NCI-H2107 (cell line): ENCODE data around the gene CPT1A.

ENCODE experiments used
- DNase-seq: peaks from one replicate; lab custom pipeline; 2025; lab: John Stamatoyannopoulos, UW

CPT1A gene

DNA sequence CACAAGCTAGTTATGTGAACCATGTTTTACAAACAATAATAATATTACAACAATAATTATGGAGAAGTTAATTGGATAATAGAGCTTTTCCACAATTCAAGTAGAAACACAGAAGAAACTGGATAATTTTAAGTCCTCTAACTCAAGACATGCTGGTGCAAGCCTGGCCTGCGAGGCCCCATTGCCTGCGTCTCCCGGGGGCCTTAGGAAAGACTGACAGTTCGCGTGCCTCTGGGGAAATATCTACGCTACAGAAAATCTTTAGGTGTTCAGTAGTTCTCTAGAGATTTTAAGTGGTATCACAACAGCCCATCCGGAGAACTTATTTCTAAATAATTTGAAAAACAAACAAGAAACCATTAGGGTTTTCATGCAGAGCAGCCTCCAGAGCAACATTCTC, 134.2 kb downstream of the CPT1A start:
- no peak for DNase-seq

DNA sequence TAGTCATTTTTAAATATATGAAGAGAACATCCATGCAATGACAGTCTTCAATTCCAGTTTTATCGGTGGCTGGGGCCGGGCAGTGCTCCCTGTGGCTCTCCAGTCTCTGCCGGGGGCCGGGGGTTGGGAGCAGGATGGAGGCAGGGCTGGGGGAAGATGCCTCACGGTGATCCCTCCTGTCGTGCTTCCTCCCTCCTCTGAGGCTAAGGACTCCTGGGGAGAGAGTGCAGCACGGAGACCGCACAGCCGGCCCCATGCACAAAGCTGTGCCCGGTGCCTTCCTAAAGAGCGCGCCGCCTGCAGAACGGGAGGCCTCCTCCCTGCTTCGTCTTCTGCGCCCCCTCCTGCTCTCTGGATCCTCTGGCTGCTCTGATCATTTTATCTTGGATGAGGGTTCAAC, 136.8 kb downstream of the CPT1A start:
- DNase-seq: no peak
